ENCODE results near the gene TMEM203. TPM values are rescaled to one million over a fixed set of nuclear protein-coding genes. Genes with fewer than 3 reads are reported as not detected.

Gene TMEM203
- total RNA-seq, 2 donors from 2014 or later = 34.0 to 39.5 TPM

- no peaks in the 10 kb centered on the region for H3K4me1 ChIP-seq (ENCODE audit: control insufficient read depth, insufficient read depth, low read length)
- H3K9ac ChIP-seq (ENCODE audit: extremely low read depth, low read length, poor library complexity, severe bottlenecking) = no peak overlapping the region
- Mint-ChIP-seq H3K9me3 (no peaks in the 10 kb centered on the region), H3K4me1 (no peaks in the 10 kb centered on the region), H3K27ac (no peak overlapping the region), H3K27me3 (ENCODE audit: insufficient read depth) (no peaks in the 10 kb centered on the region), H3K36me3 (ENCODE audit: low read depth) (peaks cover 22% of the 10 kb centered on the region), H3K4me3 (no peak overlapping the region)
- H3K4me3 ChIP-seq (ENCODE audit: low read length) = no peak overlapping the region
- H3K27me3 ChIP-seq (ENCODE audit: control insufficient read depth, insufficient read depth, low read length, poor library complexity, severe bottlenecking) = peaks cover 14% of the 10 kb centered on the region
- H3K36me3 ChIP-seq (ENCODE audit: control insufficient read depth, insufficient read depth, low read length) = peaks cover 7% of the 10 kb centered on the region
- WGBS, 2 experiments (ENCODE audit: insufficient coverage in 1 of 2, insufficient read length in 1 of 2) = 93 to 98% methylated on average over 10 to 17 of the region's 17 CpGs
- no peak overlapping the region for H3K27ac ChIP-seq (ENCODE audit: low read depth, low read length)
- no peaks in the 10 kb centered on the region for H3K9me3 ChIP-seq (ENCODE audit: control insufficient read depth, low read length)
- TF ChIP-seq CTCF (conservative IDR thresholded peaks at IDR 0.05) = no peak
- no peak for DNase-seq
Measured at GRCh38 chr9:137179761-137180160, 25.7 kb downstream of the TMEM203 start.

- no peak overlapping the region for H3K4me3 ChIP-seq (ENCODE audit: low read length)
- H3K27ac ChIP-seq (ENCODE audit: low read depth, low read length) = no peak overlapping the region
- H3K27me3 ChIP-seq (ENCODE audit: control insufficient read depth, insufficient read depth, low read length, poor library complexity, severe bottlenecking) = peaks cover 19% of the 10 kb centered on the region
- Mint-ChIP-seq H3K9me3 (no peaks in the 10 kb centered on the region), H3K27me3 (ENCODE audit: insufficient read depth) (no peaks in the 10 kb centered on the region), H3K4me1 (no peaks in the 10 kb centered on the region), H3K27ac (no peak overlapping the region), H3K36me3 (ENCODE audit: low read depth) (peaks cover 21% of the 10 kb centered on the region), H3K4me3 (no peak overlapping the region)
- WGBS, 2 experiments (ENCODE audit: insufficient coverage in 1 of 2, insufficient read length in 1 of 2) = 93 to 99% methylated on average over 13 to 19 of the region's 19 CpGs
- DNase-seq = no peak
- H3K9me3 ChIP-seq (ENCODE audit: control insufficient read depth, low read length) = no peaks in the 10 kb centered on the region
- H3K9ac ChIP-seq (ENCODE audit: extremely low read depth, low read length, poor library complexity, severe bottlenecking) = no peak overlapping the region
- no peaks in the 10 kb centered on the region for H3K4me1 ChIP-seq (ENCODE audit: control insufficient read depth, insufficient read depth, low read length)
- peaks cover 7% of the 10 kb centered on the region for H3K36me3 ChIP-seq (ENCODE audit: control insufficient read depth, insufficient read depth, low read length)
- TF ChIP-seq CTCF (conservative IDR thresholded peaks at IDR 0.05) = no peak
Measured at GRCh38 chr9:137178939-137179630, 26.4 kb downstream of the TMEM203 start.

- H3K36me3 Mint-ChIP-seq (ENCODE audit: low read depth) = peaks cover 14% of the 10 kb centered on the region
- no peaks in the 10 kb centered on the region for H3K9me3 Mint-ChIP-seq
- Histone ChIP-seq H3K27ac (ENCODE audit: low read depth, low read length) (no peak overlapping the region), H3K36me3 (ENCODE audit: control insufficient read depth, insufficient read depth, low read length) (peaks cover 4% of the 10 kb centered on the region), H3K9me3 (ENCODE audit: control insufficient read depth, low read length) (no peaks in the 10 kb centered on the region), H3K4me1 (ENCODE audit: control insufficient read depth, insufficient read depth, low read length) (no peaks in the 10 kb centered on the region), H3K4me3 (ENCODE audit: low read length) (no peak overlapping the region), H3K27me3 (ENCODE audit: control insufficient read depth, insufficient read depth, low read length, poor library complexity, severe bottlenecking) (peaks cover 26% of the 10 kb centered on the region), H3K9ac (ENCODE audit: extremely low read depth, low read length, poor library complexity, severe bottlenecking) (no peak overlapping the region)
- H3K27me3 Mint-ChIP-seq (ENCODE audit: insufficient read depth) = peaks cover 2% of the 10 kb centered on the region
- no peak for DNase-seq
- no peaks in the 10 kb centered on the region for H3K4me1 Mint-ChIP-seq
- 95 to 96% methylated on average over 9 to 23 of the region's 23 CpGs for WGBS, 2 experiments (ENCODE audit: insufficient coverage in 1 of 2, insufficient read length in 1 of 2)
- no peak overlapping the region for H3K27ac Mint-ChIP-seq
- no peak for TF ChIP-seq CTCF (conservative IDR thresholded peaks at IDR 0.05)
- H3K4me3 Mint-ChIP-seq = no peak overlapping the region
Measured at GRCh38 chr9:137178201-137178938, 27.1 kb downstream of the TMEM203 start.
